ENCODE results near the gene OR2M2. TPM values are rescaled to one million over a fixed set of nuclear protein-coding genes. Genes with fewer than 3 reads are reported as not detected.

OR2M2 gene
- total RNA-seq, 1 experiment from 2014 or later = not detected

DNA sequence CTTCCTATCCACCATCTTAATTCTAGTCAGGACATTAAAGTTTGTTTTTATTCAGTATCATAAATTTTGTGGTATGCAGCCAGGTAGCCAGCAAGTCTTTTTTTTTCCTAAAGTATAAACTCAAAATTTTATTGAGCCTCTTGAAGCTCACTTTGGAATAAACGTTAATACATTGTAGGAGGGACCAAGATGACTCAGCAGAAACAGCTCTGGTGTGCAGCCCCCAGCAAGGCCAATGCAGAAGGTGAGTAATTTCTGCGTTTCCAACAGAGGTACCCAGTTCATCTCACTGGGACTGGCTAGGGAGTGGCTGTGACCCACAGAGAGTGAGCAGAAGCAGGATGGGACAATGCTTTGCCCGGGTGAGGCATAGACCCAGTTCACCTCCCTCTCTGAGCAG lies 12.7 kb downstream of the OR2M2 start:
- POLR2A ChIA-PET (ENCODE audit: unreplicated experiment) = no interaction called here
- TF ChIP-seq EZH2 (IDR thresholded peaks at IDR 0.05; ENCODE audit: low read length, unreplicated experiment) = no peak
- TF ChIP-seq, protein P1, sequence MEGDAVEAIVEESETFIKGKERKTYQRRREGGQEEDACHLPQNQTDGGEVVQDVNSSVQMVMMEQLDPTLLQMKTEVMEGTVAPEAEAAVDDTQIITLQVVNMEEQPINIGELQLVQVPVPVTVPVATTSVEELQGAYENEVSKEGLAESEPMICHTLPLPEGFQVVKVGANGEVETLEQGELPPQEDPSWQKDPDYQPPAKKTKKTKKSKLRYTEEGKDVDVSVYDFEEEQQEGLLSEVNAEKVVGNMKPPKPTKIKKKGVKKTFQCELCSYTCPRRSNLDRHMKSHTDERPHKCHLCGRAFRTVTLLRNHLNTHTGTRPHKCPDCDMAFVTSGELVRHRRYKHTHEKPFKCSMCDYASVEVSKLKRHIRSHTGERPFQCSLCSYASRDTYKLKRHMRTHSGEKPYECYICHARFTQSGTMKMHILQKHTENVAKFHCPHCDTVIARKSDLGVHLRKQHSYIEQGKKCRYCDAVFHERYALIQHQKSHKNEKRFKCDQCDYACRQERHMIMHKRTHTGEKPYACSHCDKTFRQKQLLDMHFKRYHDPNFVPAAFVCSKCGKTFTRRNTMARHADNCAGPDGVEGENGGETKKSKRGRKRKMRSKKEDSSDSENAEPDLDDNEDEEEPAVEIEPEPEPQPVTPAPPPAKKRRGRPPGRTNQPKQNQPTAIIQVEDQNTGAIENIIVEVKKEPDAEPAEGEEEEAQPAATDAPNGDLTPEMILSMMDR (conservative IDR thresholded peaks at IDR 0.05; ENCODE audit: low read depth, low read length) = no peak
- no peak for TF ChIP-seq EZH2phosphoT487 (IDR thresholded peaks at IDR 0.05; ENCODE audit: borderline replicate concordance, low read length)
- BruUV-seq (replicated peaks) = no TSS peak

DNA sequence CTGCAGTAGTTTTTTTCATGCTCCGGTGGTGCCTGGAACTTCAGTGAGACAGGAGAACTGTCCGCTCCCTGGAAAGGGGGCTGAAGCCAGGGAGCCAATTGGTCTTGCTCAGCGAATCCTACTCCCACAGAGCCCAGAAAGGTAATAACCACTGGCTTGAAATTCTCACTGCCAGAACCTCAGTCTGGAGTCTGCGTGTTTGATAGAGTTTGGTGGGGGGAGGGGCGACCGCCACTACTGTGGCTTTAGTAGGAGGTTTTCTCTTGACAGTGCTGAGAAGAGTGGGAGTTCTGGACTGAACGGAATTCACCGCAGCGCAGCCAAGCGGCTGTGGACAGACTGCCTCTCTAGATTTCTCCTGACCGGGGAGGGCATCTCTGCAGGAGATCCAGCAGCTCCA lies 14.4 kb downstream of the OR2M2 start:
- no peaks in the 10 kb centered on the region for H3K4me1 ChIP-seq (ENCODE audit: insufficient read depth, low read length)
- no peaks in the 10 kb centered on the region for H3K36me3 ChIP-seq (ENCODE audit: low read depth, low read length)
- H3K9me3 ChIP-seq (ENCODE audit: low read length) = no peaks in the 10 kb centered on the region
- ATAC-seq = no peak
- intact Hi-C loops (cut with micrococcal nuclease) = no loop called here
- no peak overlapping the region for H3K9ac ChIP-seq (ENCODE audit: low read length)
- H3K4me3 ChIP-seq (ENCODE audit: low read length) = no peak overlapping the region
- H3K9me2 ChIP-seq (replicated peaks; ENCODE audit: low read length) = no peaks in the 10 kb centered on the region
- TF ChIP-seq, protein P1 (conservative IDR thresholded peaks at IDR 0.05; ENCODE audit: low read depth, low read length) = no peak
- no peak for TF ChIP-seq EZH2phosphoT487 (IDR thresholded peaks at IDR 0.05; ENCODE audit: borderline replicate concordance, low read length)
- TF ChIP-seq EZH2 (IDR thresholded peaks at IDR 0.05; ENCODE audit: low read length, unreplicated experiment) = no peak
- H3F3A ChIP-seq (ENCODE audit: low read length, unreplicated experiment) = no peaks in the 10 kb centered on the region
- no peaks in the 10 kb centered on the region for H4K20me1 ChIP-seq (ENCODE audit: low read length)
- no peaks in the 10 kb centered on the region for H3K79me2 ChIP-seq (ENCODE audit: low read length)
- H2AFZ ChIP-seq (ENCODE audit: low read length) = no peak overlapping the region
- POLR2A ChIA-PET (ENCODE audit: unreplicated experiment) = no interaction called here
- no TSS peak for BruUV-seq (replicated peaks)
- no peak for DNase-seq
- no peaks in the 10 kb centered on the region for H3K27me3 ChIP-seq (ENCODE audit: low read length)
- no peak overlapping the region for H3K27ac ChIP-seq (ENCODE audit: low read length)
- H3K4me2 ChIP-seq (ENCODE audit: low read length) = no peak overlapping the region
- CTCF ChIA-PET = no interaction called here

More for the DNA sequence above, 12.7 kb downstream of the OR2M2 start:
- peak; percentile 26 for DNase-seq
- H3K79me2 ChIP-seq (ENCODE audit: low read length) = no peaks in the 10 kb centered on the region
- peak; percentile 49; the same call in 1 of the 2 replicates for ATAC-seq
- no peak overlapping the region for H3K27ac ChIP-seq (ENCODE audit: low read length)
- no peak overlapping the region for H2AFZ ChIP-seq (ENCODE audit: low read length)
- H3K27me3 ChIP-seq (ENCODE audit: low read length) = no peaks in the 10 kb centered on the region
- H3K9ac ChIP-seq (ENCODE audit: low read length) = no peak overlapping the region
- intact Hi-C loops (cut with micrococcal nuclease) = no loop called here
- no peak overlapping the region for H3K4me3 ChIP-seq (ENCODE audit: low read length)
- H3K4me1 ChIP-seq (ENCODE audit: insufficient read depth, low read length) = no peaks in the 10 kb centered on the region
- CTCF ChIA-PET = no interaction called here
- no peaks in the 10 kb centered on the region for H3F3A ChIP-seq (ENCODE audit: low read length, unreplicated experiment)
- no peaks in the 10 kb centered on the region for H3K9me2 ChIP-seq (replicated peaks; ENCODE audit: low read length)
- no peaks in the 10 kb centered on the region for H3K9me3 ChIP-seq (ENCODE audit: low read length)
- H4K20me1 ChIP-seq (ENCODE audit: low read length) = no peaks in the 10 kb centered on the region
- no peak overlapping the region for H3K4me2 ChIP-seq (ENCODE audit: low read length)
- H3K36me3 ChIP-seq (ENCODE audit: low read depth, low read length) = no peaks in the 10 kb centered on the region

GRCh38 chr1:248194117-248194516 lies 19.5 kb downstream of the OR2M2 start:
- Histone ChIP-seq H3K9me3 (ENCODE audit: low read length) (no peaks in the 10 kb centered on the region), H3K4me2 (ENCODE audit: low read length) (no peak overlapping the region), H3K4me3 (ENCODE audit: low read length) (no peak overlapping the region), H4K20me1 (ENCODE audit: low read length) (no peaks in the 10 kb centered on the region), H3K79me2 (ENCODE audit: low read length) (no peaks in the 10 kb centered on the region), H3K4me1 (ENCODE audit: insufficient read depth, low read length) (no peaks in the 10 kb centered on the region), H3F3A (ENCODE audit: low read length, unreplicated experiment) (no peaks in the 10 kb centered on the region), H3K27ac (ENCODE audit: low read length) (no peak overlapping the region), H3K9me2 (replicated peaks; ENCODE audit: low read length) (no peaks in the 10 kb centered on the region), H3K27me3 (ENCODE audit: low read length) (no peaks in the 10 kb centered on the region), H3K9ac (ENCODE audit: low read length) (no peak overlapping the region), H3K36me3 (ENCODE audit: low read depth, low read length) (no peaks in the 10 kb centered on the region), H2AFZ (ENCODE audit: low read length) (no peak overlapping the region)
- ChIA-PET CTCF (no interaction called here), POLR2A (ENCODE audit: unreplicated experiment) (no interaction called here)
- no peak for TF ChIP-seq EZH2phosphoT487 (IDR thresholded peaks at IDR 0.05; ENCODE audit: borderline replicate concordance, low read length)
- intact Hi-C loops (cut with micrococcal nuclease) = no loop called here
- no TSS peak for BruUV-seq (replicated peaks)
- ATAC-seq (no peak), DNase-seq (no peak)

All from PC-3 (cell line).